T1000 (cell line): ENCODE measurements around the gene MAP7.
"Not testable (repeated sequence)": the region's sequence is repeated elsewhere in the genome, so short reads cannot be mapped to it uniquely, and the experiment has no call there.

Experiments used
- DNase-seq: peaks from one replicate; lab custom pipeline; 2025; ENCODE audit warnings: mixed read lengths; lab: John Stamatoyannopoulos, UW

MAP7 gene

GRCh38 chr6:136383268-136383937 is 166.8 kb downstream of the MAP7 start:
- no peak for DNase-seq

DNA sequence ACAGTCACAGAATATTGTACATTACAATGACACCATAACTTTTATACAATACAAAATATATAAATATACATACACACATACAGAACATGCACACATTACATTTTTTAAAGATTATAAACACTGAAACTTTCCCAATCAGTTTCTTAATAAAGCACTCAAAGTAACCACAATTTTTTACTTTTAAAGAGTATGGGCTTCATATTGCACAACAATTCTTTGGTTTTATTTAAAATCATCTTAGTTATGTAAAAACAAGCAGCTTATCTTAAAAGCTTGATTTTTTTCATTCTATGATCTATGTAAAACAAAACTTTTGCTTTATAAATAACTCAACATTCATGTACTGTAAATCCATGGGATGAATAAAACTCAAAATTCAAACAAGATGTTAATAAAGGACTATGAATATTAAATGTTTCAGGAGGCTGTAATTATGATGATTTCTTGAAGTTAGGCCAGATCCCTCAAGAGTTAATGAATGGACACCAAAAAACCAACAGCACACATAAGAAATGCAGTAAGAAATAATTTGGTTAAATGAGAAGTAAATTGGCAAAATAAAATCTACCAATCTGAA is 167.5 kb downstream of the MAP7 start:
- no peak for DNase-seq

DNA sequence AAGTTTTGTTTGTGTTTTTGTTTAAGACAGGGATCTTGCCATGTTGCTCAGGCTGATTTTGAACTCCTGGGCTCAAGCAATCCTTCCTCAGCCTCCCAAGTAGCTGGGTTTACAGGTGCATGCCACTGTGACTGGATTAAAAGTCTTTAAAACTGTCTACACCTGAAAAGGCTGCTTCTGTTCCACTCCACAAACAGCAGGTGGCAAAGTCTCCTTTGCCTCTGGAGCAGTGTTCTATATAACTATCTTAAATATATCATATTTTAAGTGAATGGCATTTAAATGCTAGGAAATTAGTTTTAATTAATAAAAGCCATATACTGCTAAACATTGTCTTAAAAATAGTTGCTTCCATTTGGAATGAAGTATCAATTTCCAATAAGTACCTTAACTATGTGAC is 171.3 kb downstream of the MAP7 start:
- no peak for DNase-seq

DNA sequence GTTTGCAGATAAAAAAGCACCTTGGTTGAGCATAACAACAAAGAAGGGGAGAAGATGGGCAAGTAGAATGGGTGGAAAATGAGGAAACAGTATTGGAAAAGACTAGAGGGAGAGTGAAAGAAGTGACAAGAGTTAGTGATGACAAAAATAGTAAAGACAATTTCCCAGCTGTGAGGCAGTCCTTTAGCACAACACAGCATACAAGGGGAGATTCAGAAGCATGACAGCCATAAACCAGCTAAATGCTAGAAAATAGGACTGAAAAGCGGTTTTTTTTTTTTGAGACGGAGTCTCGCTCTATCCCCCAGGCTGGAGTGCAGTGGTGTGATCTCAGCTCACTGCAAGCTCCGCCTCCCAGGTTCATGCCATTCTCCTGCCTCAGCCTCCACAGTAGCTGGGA is 174.4 kb downstream of the MAP7 start:
- not testable (repeated sequence) for DNase-seq

GRCh38 chr6:136371959-136372358 is 178.3 kb downstream of the MAP7 start:
- DNase-seq: no peak

GRCh38 chr6:136370988-136371728 is 179.1 kb downstream of the MAP7 start:
- DNase-seq: no peak

GRCh38 chr6:136365776-136366354 is 184.4 kb downstream of the MAP7 start:
- no peak for DNase-seq

- DNase-seq: no peak
Observed at GRCh38 chr6:136362421-136363356, 187.5 kb downstream of the MAP7 start.

GRCh38 chr6:136361787-136362186 is 188.4 kb downstream of the MAP7 start:
- no peak for DNase-seq

DNA sequence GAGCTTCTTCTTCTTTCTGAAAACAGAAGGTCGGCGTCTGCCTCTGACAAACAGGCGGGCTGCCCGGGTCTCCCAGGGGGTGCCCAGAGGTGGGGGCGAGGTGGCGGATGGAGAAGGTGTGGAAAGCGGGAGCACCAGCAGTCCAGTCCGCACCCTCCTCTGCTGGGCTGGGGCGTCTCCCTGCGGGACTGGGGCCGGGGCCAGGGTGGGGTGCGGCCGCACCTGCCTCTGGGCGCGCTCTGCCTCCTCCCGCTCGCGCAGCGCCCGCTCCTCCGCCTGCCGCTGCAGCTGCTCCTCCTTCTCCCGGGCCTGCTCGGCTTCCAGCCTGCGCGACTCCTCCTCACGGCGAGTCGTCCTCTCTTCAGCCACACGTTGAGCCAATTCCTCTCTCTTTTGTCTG is 189.4 kb downstream of the MAP7 start:
- no peak for DNase-seq

DNA sequence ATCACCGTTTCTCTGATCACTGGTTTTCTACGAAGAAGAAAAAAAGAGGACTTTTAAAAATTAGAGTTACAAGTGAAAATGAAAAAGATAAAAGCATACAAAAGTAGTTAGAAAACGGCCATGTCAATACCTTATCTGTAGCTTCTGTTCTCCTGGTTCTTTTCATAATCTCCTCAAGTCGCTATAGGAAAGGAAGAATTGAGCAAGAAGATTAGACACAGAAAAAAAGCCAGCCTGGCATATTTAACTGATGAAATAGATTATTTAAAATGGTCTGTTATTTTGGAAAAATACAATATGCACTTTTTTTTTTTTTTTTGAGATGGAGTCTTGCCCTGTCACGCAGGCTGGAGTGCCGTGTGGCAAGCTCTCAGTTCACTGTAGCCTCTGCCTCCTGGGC is 190.4 kb downstream of the MAP7 start:
- no peak for DNase-seq

DNA sequence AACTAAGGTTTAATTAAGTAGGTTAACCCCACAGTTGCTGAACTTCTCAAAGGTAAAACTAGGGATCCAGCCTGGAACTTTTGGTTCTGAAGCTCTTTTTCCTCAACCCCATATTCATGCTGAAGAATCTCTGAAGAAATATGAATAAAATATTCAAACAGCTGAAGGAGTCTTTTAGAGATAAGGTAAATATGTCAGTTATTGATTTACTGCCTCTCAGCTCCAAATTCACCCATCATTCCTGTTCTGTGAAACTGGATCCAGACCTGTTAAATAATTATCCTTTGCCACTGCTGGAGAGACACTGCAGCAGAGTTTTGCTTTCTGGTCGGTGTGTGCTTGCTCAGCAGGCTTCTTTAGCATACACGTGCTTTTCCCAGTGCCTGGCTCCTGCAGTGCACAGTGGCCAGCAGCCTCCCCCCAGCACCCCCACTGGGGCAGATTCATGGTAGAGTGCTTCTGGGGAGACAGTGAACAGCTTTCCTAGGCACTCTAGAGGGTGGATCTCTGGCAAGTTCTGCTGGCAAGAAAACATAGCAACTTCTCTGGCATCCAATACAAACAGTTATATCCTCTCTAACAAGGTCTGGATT is 198.6 kb downstream of the MAP7 start:
- DNase-seq: no peak

- DNase-seq: no peak
Observed at GRCh38 chr6:136350914-136351313, 199.3 kb downstream of the MAP7 start.

DNA sequence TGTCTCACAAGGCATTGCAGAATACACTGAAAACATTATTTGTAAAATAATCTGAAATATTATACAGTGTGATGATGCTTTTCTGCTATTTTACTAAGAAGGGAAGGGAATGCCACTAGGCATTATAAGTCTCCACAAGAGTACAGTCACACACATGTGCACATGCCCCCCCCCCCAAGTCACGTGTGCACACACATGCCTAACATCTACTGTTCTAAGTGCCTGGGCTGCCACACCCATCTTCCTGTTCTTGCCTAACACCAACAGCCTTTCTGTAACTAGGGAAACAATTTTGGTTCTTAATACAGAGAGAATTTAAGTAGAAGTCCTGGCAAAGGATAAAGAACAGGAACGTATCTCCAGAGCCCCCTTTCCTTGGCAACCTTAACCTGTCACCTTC is 202.4 kb downstream of the MAP7 start:
- DNase-seq: no peak

- no peak for DNase-seq
Observed at GRCh38 chr6:136345145-136345544, 205.1 kb downstream of the MAP7 start.

DNA sequence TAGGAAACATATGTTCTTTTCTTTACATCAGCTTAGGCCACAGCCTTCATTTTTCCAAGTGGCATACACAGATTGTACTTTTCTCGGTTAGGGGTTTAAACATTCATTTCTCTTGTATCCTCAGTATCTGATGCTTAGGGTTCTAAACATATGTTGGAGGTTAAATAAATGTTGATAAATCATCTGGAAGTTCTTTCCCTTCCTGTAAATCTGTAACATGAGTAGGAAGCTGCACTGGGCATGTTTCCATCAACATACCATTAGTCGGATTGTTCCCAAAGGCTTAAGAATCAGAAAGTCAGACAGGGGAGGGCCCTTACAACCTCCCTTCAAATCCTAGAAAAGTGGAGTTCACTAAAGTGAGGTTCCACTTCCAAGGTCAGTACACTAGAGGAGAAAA is 205.8 kb downstream of the MAP7 start:
- DNase-seq: no peak

GRCh38 chr6:136343700-136344099 is 206.5 kb downstream of the MAP7 start:
- DNase-seq: no peak

- no peak for DNase-seq
Observed at GRCh38 chr6:136343275-136343674, 206.9 kb downstream of the MAP7 start.

DNA sequence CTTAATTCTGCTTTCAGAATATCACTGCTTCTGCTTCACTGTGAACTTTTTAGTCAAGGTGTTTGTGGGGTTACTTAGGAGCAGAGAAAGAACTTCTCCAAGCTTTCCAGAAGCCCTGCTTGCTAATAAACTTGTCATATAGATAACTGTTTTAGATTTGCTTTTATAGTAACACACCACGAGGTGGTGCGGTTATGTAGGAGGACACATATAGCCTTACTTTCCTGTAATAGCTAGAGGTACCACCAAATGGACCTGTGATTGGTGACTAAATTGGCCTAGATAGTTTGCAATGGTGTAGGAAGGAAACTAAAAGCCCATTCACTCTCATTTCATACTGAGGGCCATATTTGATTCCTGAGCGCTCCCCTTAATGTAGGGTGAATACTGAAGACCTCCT is 208.3 kb downstream of the MAP7 start:
- no peak for DNase-seq

GRCh38 chr6:136341367-136341766 is 208.9 kb downstream of the MAP7 start:
- no peak for DNase-seq

- no peak for DNase-seq
Observed at GRCh38 chr6:136338486-136338885, 211.7 kb downstream of the MAP7 start.

DNA sequence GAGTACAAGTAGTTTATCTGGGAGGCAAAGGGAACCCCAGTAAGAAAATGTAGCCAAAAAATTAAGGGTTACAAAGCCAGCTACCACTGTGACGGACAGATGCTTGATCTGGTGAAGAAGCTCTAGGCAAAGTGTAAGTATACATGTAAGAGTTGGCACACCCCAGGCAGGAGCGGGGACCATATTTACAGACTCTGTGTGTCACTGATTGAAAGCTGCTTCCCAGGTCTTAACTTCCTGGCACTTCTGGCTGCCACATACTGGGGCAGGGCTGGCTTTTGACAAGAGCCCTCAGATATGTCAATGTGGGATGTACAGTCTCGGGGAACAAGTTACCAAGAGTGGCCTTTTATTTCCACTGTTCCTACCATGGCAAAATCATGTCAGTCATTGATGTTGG is 212.6 kb downstream of the MAP7 start:
- no peak for DNase-seq
